Vagina (tissue), 2 donors: Measurements from ENCODE around the gene TGFB1I1.

Source experiments
- POLR2A ChIP-seq, 2 donors: fragments of 450-650 bp; IDR thresholded peaks; one replicate each; pipeline ENCODE4 v1.6.1; 2017; ENCODE audit warnings: antibody characterized with exemption in 2 of 2, mild to moderate bottlenecking in 2 of 2, moderate library complexity in 2 of 2
- POLR2AphosphoS5 ChIP-seq, 2 donors: sonication (generic); formaldehyde crosslinking; IDR thresholded peaks; one replicate each; pipeline ENCODE4 v1.9.0; 2017; ENCODE audit warnings: antibody characterized with exemption in 2 of 2, mild to moderate bottlenecking in 2 of 2, low read depth in 1 of 2; ENCODE audit not compliant: insufficient read depth in 1 of 2
- TF ChIP-seq, protein P1 (sequence below), 3 experiments: fragments of 450-650 bp in 2 of 3; fragments of 200-600 bp in 1 of 3; sonication (generic) in 1 of 3; IDR thresholded peaks; one replicate each; pipeline ENCODE4 v1.5.1; 2017 to 2019; ENCODE audit warnings: antibody characterized with exemption in 3 of 3, mild to moderate bottlenecking in 2 of 3, moderate library complexity in 2 of 3

DNA sequence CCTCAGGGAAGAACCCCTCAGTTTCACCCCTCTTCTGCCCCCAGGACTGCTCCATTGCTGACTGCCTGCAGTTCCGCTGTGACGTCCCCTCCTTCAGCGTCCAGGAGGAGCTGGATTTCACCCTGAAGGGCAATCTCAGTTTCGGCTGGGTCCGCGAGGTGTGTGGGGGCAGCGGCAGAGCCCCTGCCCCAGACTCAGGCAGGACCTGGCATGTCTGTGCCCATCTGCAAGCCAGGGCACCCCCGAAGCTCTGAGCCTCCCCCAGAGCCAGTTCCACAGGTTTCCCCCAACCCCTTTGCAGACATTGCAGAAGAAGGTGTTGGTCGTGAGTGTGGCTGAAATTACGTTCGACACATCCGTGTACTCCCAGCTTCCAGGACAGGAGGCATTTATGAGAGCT lies 48.2 kb upstream of the TGFB1I1 start:
- TF ChIP-seq, protein P1, sequence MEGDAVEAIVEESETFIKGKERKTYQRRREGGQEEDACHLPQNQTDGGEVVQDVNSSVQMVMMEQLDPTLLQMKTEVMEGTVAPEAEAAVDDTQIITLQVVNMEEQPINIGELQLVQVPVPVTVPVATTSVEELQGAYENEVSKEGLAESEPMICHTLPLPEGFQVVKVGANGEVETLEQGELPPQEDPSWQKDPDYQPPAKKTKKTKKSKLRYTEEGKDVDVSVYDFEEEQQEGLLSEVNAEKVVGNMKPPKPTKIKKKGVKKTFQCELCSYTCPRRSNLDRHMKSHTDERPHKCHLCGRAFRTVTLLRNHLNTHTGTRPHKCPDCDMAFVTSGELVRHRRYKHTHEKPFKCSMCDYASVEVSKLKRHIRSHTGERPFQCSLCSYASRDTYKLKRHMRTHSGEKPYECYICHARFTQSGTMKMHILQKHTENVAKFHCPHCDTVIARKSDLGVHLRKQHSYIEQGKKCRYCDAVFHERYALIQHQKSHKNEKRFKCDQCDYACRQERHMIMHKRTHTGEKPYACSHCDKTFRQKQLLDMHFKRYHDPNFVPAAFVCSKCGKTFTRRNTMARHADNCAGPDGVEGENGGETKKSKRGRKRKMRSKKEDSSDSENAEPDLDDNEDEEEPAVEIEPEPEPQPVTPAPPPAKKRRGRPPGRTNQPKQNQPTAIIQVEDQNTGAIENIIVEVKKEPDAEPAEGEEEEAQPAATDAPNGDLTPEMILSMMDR (IDR thresholded peaks at IDR 0.05), result no peak
- TF ChIP-seq POLR2A (IDR thresholded peaks at IDR 0.05) (no peak), POLR2AphosphoS5 (IDR thresholded peaks at IDR 0.05; ENCODE audit: insufficient read depth in 1 of 2, low read depth in 1 of 2) (no peak)
